H1 (cell line): Measurements from ENCODE around the gene DLL3. TPM values are rescaled to one million over a fixed set of nuclear protein-coding genes. Genes with fewer than 3 reads are reported as not detected.

ENCODE experiments used
- CTCF ChIA-PET: fragments of 300-600 bp; sonication (Branson Sonifier 250); formaldehyde crosslinking; loops from one replicate; lab custom pipeline; 2021; ENCODE audit not compliant: partially characterized antibody; lab: Charles Lee
- POLR2A ChIA-PET: fragments of 300-600 bp; sonication (Branson Sonifier 250); formaldehyde crosslinking; loops from one replicate; lab custom pipeline; 2021; ENCODE audit warnings: inconsistent platforms; ENCODE audit not compliant: partially characterized antibody; lab: Charles Lee
- DNase-seq, 2 experiments: peaks; one replicate each; pipeline versions ENCODE4 v3.0.0 to v3.0.0-alpha.2; 2010 to 2022; ENCODE audit warnings: low spot score in 2 of 2, low read depth in 1 of 2, mixed read lengths in 1 of 2
- FAIRE-seq: peaks from 2 replicates; lab custom pipeline; 2011; peaks lifted over from hg19 to GRCh38; lab: Jason Lieb, UNC
- H2AFZ ChIP-seq: 2 replicates; pipeline ENCODE4 v1.8.1; 2012; ENCODE audit warnings: low read length, inconsistent platforms
- H2AK5ac ChIP-seq: 2 replicates; pipeline ENCODE4 v1.6.1; 2013; ENCODE audit warnings: low read depth, low read length
- H2BK120ac ChIP-seq: replicated peaks from 2 replicates; pipeline ENCODE3; 2013; ENCODE audit warnings: low read depth, low read length, inconsistent platforms
- H2BK12ac ChIP-seq: 2 replicates; pipeline ENCODE4 v1.6.1; 2013; ENCODE audit warnings: low read depth, low read length
- H2BK15ac ChIP-seq: 2 replicates; pipeline ENCODE4 v1.6.1; 2013; ENCODE audit warnings: low read length
- H2BK20ac ChIP-seq: 2 replicates; pipeline ENCODE4 v1.6.1; 2013; ENCODE audit warnings: low read length
- H2BK5ac ChIP-seq: 2 replicates; pipeline ENCODE4 v1.6.1; 2013; ENCODE audit warnings: low read depth, low read length
- H3K14ac ChIP-seq: 2 replicates; pipeline ENCODE4 v1.6.1; 2013; ENCODE audit warnings: inconsistent platforms; ENCODE audit not compliant: insufficient read length
- H3K18ac ChIP-seq: 2 replicates; pipeline ENCODE4 v1.6.1; 2013; ENCODE audit warnings: low read length; ENCODE audit errors: extremely low read depth
- H3K23ac ChIP-seq: 2 replicates; pipeline ENCODE4 v1.6.1; 2013; ENCODE audit warnings: inconsistent platforms; ENCODE audit not compliant: insufficient read length
- H3K23me2 ChIP-seq: 2 replicates; pipeline ENCODE4 v1.6.1; 2013; ENCODE audit warnings: low read depth, low read length
- H3K27ac ChIP-seq: 2 replicates; pipeline ENCODE4 v1.6.1; 2011; ENCODE audit warnings: low read depth, low read length, inconsistent platforms
- H3K27me3 ChIP-seq, 4 experiments: replicated peaks in 1 of 4; 1 replicate in 1 of 4; 2 replicates in 3 of 4; pipeline versions ENCODE4 v1.6.1 to v1.8.1; 2011 to 2013; ENCODE audit warnings: low read length in 3 of 4, mild to moderate bottlenecking in 3 of 4, inconsistent platforms in 2 of 4, mixed read lengths in 2 of 4, moderate library complexity in 1 of 4; ENCODE audit not compliant: control insufficient read depth in 3 of 4, insufficient read depth in 3 of 4; ENCODE audit errors: extremely low read depth in 1 of 4
- H3K36me3 ChIP-seq, 4 experiments: 2 replicates each; pipeline versions ENCODE4 v1.6.1 to v1.8.1; 2011 to 2013; ENCODE audit warnings: mild to moderate bottlenecking in 4 of 4, low read length in 3 of 4, moderate library complexity in 2 of 4, control low read depth in 1 of 4, inconsistent platforms in 1 of 4; ENCODE audit not compliant: insufficient read depth in 4 of 4, control insufficient read depth in 2 of 4
- H3K4ac ChIP-seq: replicated peaks from 2 replicates; pipeline ENCODE3; 2013; ENCODE audit warnings: low read length, low read depth, mixed read lengths, inconsistent platforms; ENCODE audit not compliant: insufficient read length
- H3K4me1 ChIP-seq, 4 experiments: replicated peaks in 1 of 4; 1 replicate in 1 of 4; 2 replicates in 3 of 4; pipeline versions ENCODE4 v1.6.1 to v1.8.1; 2011 to 2013; ENCODE audit warnings: low read length in 3 of 4, inconsistent platforms in 2 of 4, mixed read lengths in 1 of 4; ENCODE audit not compliant: insufficient read depth in 4 of 4, control insufficient read depth in 3 of 4
- H3K4me2 ChIP-seq, 2 experiments: 2 replicates each; pipeline versions ENCODE4 v1.6.1 to v1.8.1; 2011 to 2013; ENCODE audit warnings: low read depth in 2 of 2, low read length in 2 of 2, control low read depth in 1 of 2, inconsistent platforms in 1 of 2, mild to moderate bottlenecking in 1 of 2; ENCODE audit not compliant: insufficient read depth in 1 of 2
- H3K4me3 ChIP-seq, 4 experiments: fragments of 200-600, 300-600 bp in 1 of 4; sonication (generic), shearing (Covaris generic), sonication (Bioruptor Twin) in 1 of 4; 2 replicates each; pipeline versions ENCODE4 v1.5.1 to v1.8.1; 2011 to 2016; ENCODE audit warnings: low read length in 4 of 4, low read depth in 3 of 4, control low read depth in 2 of 4, inconsistent platforms in 2 of 4, mild to moderate bottlenecking in 2 of 4, mixed read lengths in 1 of 4, moderate library complexity in 1 of 4; ENCODE audit not compliant: insufficient read depth in 2 of 4; ENCODE audit errors: extremely low read depth in 1 of 4
- H3K56ac ChIP-seq: replicated peaks from 2 replicates; pipeline ENCODE3; 2013; ENCODE audit warnings: low read depth, mild to moderate bottlenecking, mixed read lengths, low read length, inconsistent platforms; ENCODE audit not compliant: insufficient read length
- H3K79me1 ChIP-seq: 2 replicates; pipeline ENCODE4 v1.6.1; 2013; ENCODE audit warnings: low read depth, low read length, control low read depth
- H3K79me2 ChIP-seq, 2 experiments: 2 replicates each; pipeline versions ENCODE4 v1.6.1 to v1.8.1; 2012 to 2013; ENCODE audit warnings: low read length in 2 of 2, mild to moderate bottlenecking in 2 of 2, inconsistent platforms in 1 of 2; ENCODE audit not compliant: insufficient read depth in 2 of 2, control insufficient read depth in 1 of 2
- H3K9ac ChIP-seq, 4 experiments: replicated peaks in 1 of 4; 1 replicate in 1 of 4; 2 replicates in 3 of 4; pipeline versions ENCODE4 v1.6.1 to v1.8.1; 2011 to 2013; ENCODE audit warnings: low read depth in 3 of 4, low read length in 3 of 4, control low read depth in 2 of 4, mild to moderate bottlenecking in 2 of 4, moderate library complexity in 2 of 4, inconsistent platforms in 1 of 4; ENCODE audit errors: extremely low read depth in 1 of 4
- H3K9me3 ChIP-seq, 2 experiments: 2 replicates each; pipeline versions ENCODE4 v1.6.1 to v1.8.1; 2012 to 2013; ENCODE audit warnings: mild to moderate bottlenecking in 2 of 2, moderate library complexity in 2 of 2, control low read depth in 1 of 2, inconsistent platforms in 1 of 2, low read depth in 1 of 2, low read length in 1 of 2, mixed read lengths in 1 of 2; ENCODE audit not compliant: insufficient read depth in 2 of 2
- H4K20me1 ChIP-seq, 2 experiments: replicated peaks in 1 of 2; 2 replicates each; pipeline versions ENCODE3 to v1.8.1; 2011 to 2013; ENCODE audit warnings: inconsistent platforms in 2 of 2, low read length in 2 of 2, mild to moderate bottlenecking in 1 of 2; ENCODE audit not compliant: insufficient read depth in 2 of 2, control insufficient read depth in 1 of 2
- H4K5ac ChIP-seq: 2 replicates; pipeline ENCODE4 v1.6.1; 2013; ENCODE audit warnings: low read length, low read depth, mixed read lengths, inconsistent platforms; ENCODE audit not compliant: insufficient read length
- H4K8ac ChIP-seq: 2 replicates; pipeline ENCODE4 v1.8.0; 2013; ENCODE audit warnings: mild to moderate bottlenecking, moderate library complexity, low read length, inconsistent platforms; ENCODE audit not compliant: insufficient read depth; ENCODE audit errors: extremely low read depth
- H4K91ac ChIP-seq: replicated peaks from 2 replicates; pipeline ENCODE3; 2013; ENCODE audit warnings: low read length, mixed read lengths, inconsistent platforms; ENCODE audit not compliant: insufficient read length
- CEBPB ChIP-seq: IDR thresholded peaks from 2 replicates; pipeline ENCODE4 v1.6.1; 2012; ENCODE audit warnings: low read depth, low read length
- JUN ChIP-seq: IDR thresholded peaks from 2 replicates; pipeline ENCODE4 v1.6.1; 2011; ENCODE audit warnings: low read depth, mild to moderate bottlenecking, improper control_type of control experiment, low read length
- POU5F1 ChIP-seq: IDR thresholded peaks from 2 replicates; pipeline ENCODE4 v1.6.1; 2011; ENCODE audit warnings: low read depth, mild to moderate bottlenecking, low read length, moderate library complexity
- SIRT6 ChIP-seq: IDR thresholded peaks from one replicate; pipeline ENCODE4 v1.7.1; 2012; ENCODE audit warnings: low read length, inconsistent platforms
- TCF12 ChIP-seq: IDR thresholded peaks from 2 replicates; pipeline ENCODE4 v1.6.1; 2011; ENCODE audit warnings: low read depth, mild to moderate bottlenecking, low read length
- WGBS, 2 experiments: shearing (Covaris generic) in 1 of 2; methylation state at CpG; one replicate each; pipeline versions ENCODE4 v1.1.6 to v1.1.7; 2013 to 2015; ENCODE audit warnings: low lambda C conversion rate in 2 of 2, mixed read lengths in 2 of 2, inconsistent platforms in 1 of 2, low coverage in 1 of 2, missing lambda C conversion rate in 1 of 2; ENCODE audit not compliant: insufficient replicate concordance in 2 of 2, insufficient coverage in 1 of 2, insufficient read length in 1 of 2; ENCODE audit errors: extremely low coverage in 1 of 2, missing lambda C conversion rate in 1 of 2; 5-methylcytosine and 5-hydroxymethylcytosine counted together
- polyA plus RNA-seq, 7 experiments: library from polyadenylated mRNA; depleted of rRNA in 3 of 7; stranded (reverse) in 5 of 7; unstranded in 2 of 7; fragments of >200 nt in 5 of 7; fragments of 200-250 nt in 2 of 7; gene quantifications; 1 replicate in 5 of 7; 2 replicates in 1 of 7; 4 replicates in 1 of 7; pipeline versions ENCODE4 v1.2.1 to v1.2.3, GENCODE V29; 2011 to 2013; ENCODE audit warnings: missing spikeins in 2 of 7, mixed read lengths in 2 of 7
- total RNA-seq: library from RNA; stranded (reverse); fragmentation: NEBNext Ultra II Directional; extraction: Animal tissue kit (Norgen Biotek cat#: 25700); gene quantifications from 2 replicates; pipeline ENCODE4 v1.2.1, GENCODE V29; 2021
- TF ChIP-seq, protein P1 (sequence below): IDR thresholded peaks from 2 replicates; pipeline ENCODE4 v1.6.1; 2011; ENCODE audit warnings: low read length, improper control_type of control experiment

The DLL3 gene
- total and polyA plus RNA-seq, 2 of the 8 experiments (the other 6 are each of a cell fraction or from before 2014, with no cell fraction given): 12.2 to 13.8 TPM

DNA sequence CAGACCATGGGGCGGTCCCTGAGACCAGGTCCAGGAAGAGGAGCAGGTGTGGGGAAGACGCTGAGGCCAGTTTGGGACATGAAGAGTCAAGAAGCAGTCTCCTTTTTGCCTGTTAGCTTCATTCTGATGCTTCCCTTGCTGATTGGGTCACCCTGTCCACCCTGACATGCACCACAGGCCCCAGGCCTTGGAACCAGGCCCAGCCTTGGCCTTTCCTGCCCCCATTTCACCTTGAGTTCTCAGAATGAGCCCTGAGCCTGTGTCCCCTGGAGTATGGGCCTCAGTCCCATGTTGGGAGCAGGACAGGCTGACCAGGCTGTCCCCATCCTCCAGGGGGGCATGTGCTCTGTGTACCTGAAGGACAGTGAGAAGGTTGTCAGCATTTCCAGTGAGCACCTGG lies 23.0 kb upstream of the DLL3 start:
- Histone ChIP-seq H4K20me1 (peaks cover 4 to 6% of the 10 kb centered on the region in 2 experiments), H2AFZ (no peak overlapping the region), H3K27ac (peak overlapping the region; percentile 41; the same call in 1 of the 2 replicates), H3K4me2 (no peak overlapping the region), H3K4ac (no peak overlapping the region), H3K23me2 (no peaks in the 10 kb centered on the region; the same call in 1 of the 2 replicates), H4K8ac (no peak overlapping the region), H3K14ac (no peak overlapping the region), H2BK120ac (no peak overlapping the region), H3K79me2 (no peaks in the 10 kb centered on the region), H3K4me1 (peaks cover 0 to 4% (median 2%) of the 10 kb centered on the region in 4 experiments; a peak in 4 of 7 replicates), H3K56ac (no peak overlapping the region), H2BK12ac (no peak overlapping the region), H3K36me3 (peaks cover 15 to 37% (median 31%) of the 10 kb centered on the region in 4 experiments), H3K9ac (no peak overlapping the region), H4K91ac (no peak overlapping the region), H2AK5ac (no peak overlapping the region), H3K4me3 (no peak overlapping the region), H2BK5ac (no peak overlapping the region), H3K27me3 (no peaks in the 10 kb centered on the region), H2BK20ac (no peak overlapping the region), H4K5ac (no peak overlapping the region), H3K23ac (no peak overlapping the region), H3K18ac (no peak overlapping the region), H2BK15ac (no peak overlapping the region), H3K79me1 (no peaks in the 10 kb centered on the region), H3K9me3 (no peaks in the 10 kb centered on the region)
- ChIA-PET POLR2A (interaction anchor here (0.5 to 5.3 kb wide), 10 partner anchors 10 to 84 kb away, joined by 3 to 20 read pairs (median 5); partner anchors contain the start of genes MED29, PAF1 and RPS16), CTCF (interaction anchor here (0.6 to 5.6 kb wide), 21 partner anchors 9 to 1050 kb away, joined by 3 to 78 read pairs (median 11); partner anchors contain the start of genes DLL3, EID2B, PLEKHG2 and RPS16)
- DNase-seq: no peak
- FAIRE-seq: no peak
- WGBS, 2 experiments: 81% methylated on average over 2 of the region's 2 CpGs; no CpG with 5 or more reads in 1 of the 2 experiments
- no peak for TF ChIP-seq SIRT6
- no peak for TF ChIP-seq CEBPB
- no peak for TF ChIP-seq JUN
- no peak for TF ChIP-seq POU5F1
- TF ChIP-seq, protein P1, sequence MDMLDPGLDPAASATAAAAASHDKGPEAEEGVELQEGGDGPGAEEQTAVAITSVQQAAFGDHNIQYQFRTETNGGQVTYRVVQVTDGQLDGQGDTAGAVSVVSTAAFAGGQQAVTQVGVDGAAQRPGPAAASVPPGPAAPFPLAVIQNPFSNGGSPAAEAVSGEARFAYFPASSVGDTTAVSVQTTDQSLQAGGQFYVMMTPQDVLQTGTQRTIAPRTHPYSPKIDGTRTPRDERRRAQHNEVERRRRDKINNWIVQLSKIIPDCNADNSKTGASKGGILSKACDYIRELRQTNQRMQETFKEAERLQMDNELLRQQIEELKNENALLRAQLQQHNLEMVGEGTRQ: no peak
- TF ChIP-seq TCF12: no peak
